HG03039 (cell line): ENCODE data around the gene KRT85.

Experiments used
- ATAC-seq: cut with Tn5 transposase; IDR thresholded peaks from one replicate; pipeline ENCODE4 v1.9.1; 2021; ENCODE audit warnings: mild to moderate bottlenecking, moderate library complexity; ENCODE audit not compliant: unreplicated experiment

The KRT85 gene

DNA sequence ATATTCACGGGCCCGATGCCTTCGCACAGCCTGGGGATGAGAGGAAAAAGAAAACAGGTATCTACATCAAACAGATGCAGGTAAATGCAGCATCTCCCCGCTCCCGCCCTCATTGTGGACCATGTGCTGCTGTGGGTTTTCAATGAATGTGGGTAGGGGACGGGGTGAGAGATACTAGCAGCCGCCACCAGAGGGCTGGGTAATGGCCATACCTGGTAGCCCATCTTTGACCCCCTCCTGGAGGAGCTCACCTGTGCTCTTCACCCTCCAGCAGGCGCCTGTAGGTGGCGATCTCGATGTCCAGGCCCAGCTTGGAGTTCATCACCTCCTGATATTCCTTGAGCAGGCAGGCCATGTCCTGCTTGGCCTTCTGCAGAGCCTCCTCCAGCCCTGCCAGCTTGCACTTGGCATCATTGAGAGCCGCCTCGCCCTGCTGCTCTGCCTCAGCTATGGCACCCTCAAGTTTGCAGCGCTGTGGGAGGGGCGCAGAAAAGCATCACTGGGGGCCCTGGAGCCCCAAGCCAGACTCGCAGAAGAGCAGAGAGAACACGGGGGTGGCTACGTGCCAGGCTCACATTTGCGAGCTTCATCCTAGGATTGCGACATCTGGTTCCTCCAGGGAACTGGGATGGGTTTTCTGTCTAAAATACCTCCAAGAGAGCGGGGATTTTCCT is 28.6 kb upstream of the KRT85 start:
- no peak for ATAC-seq

GRCh38 chr12:52394836-52395405 is 27.6 kb upstream of the KRT85 start:
- no peak for ATAC-seq

DNA sequence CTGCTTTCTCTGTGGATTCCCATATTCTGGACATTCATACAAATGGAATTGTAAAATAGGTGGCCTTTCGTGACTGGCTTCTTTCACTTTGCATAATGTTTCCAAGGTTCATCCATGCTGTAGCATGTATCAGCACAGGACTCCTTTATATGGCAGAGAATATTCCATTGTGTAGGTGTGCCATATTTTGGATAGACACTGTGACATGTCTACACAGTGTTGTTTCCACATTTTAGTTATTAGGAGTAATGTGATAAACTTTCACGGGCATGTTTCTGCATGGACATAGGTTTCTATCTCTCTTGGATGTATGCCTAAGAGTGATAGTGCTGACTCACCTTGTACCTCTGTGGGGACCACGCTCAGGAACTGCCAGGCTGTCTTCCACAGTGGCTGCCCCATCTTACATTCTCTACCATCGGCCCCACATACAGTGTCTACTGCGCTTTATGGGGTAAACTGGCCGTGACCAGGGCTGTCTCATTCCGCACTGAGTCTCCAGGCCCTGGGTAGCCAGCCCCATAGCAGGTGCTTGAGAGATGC is 25.3 kb upstream of the KRT85 start:
- ATAC-seq: no peak

- ATAC-seq: no peak
Observed at GRCh38 chr12:52391618-52392002, 24.3 kb upstream of the KRT85 start.

GRCh38 chr12:52390739-52391617 is 23.7 kb upstream of the KRT85 start:
- ATAC-seq: no peak

GRCh38 chr12:52389313-52390207 is 22.3 kb upstream of the KRT85 start:
- ATAC-seq: no peak

DNA sequence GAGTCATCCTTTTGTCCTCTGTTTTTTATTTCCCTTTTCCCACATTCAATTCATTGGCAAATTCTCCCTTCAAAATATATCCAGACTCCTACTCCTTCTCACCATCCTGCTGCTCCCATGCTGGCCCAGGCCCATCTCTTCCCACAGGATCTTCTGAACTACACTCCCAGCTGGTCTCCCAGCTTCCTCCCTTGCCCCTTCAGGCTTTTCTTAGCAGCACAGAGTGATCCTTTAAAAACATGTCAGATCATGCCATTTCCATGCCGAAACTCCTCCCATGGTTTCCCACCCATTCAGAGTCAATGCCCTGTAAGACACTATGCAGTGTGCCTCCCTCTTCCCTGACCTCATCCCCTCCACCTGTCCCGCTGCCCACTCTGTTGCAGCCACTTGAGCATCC is 20.6 kb upstream of the KRT85 start:
- ATAC-seq: no peak

DNA sequence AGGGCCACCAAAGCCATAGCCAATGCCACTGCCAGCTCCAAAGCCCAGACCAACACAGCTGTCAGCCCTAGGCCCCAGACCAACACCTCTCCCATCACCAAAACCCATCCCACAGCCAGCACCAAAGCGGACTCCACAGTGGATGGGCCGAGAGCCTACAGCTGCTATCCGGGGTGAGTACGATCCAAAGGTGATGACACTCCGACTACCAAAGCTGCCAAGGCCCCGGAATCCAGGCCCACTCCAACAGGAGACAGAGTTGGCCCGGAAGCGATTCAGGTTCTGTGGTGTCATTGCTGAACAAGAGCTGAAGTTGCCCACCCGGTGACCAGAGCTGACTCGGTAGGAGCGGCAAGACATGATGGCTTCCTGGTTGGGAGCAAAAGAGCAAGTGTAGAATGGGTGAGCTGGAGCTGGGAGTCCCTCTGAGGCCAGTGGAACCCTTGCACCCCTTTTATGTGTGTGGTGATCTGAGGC is 18.0 kb upstream of the KRT85 start, which contains the start of gene KRT84:
TSS of gene KRT84 (minus strand) at position 427 of the 477 bp plus-strand sequence. CDS start at position 360, 67 bp downstream.
- no peak for ATAC-seq

- no peak for ATAC-seq
Observed at GRCh38 chr12:52383331-52383730, 16.1 kb upstream of the KRT85 start.

DNA sequence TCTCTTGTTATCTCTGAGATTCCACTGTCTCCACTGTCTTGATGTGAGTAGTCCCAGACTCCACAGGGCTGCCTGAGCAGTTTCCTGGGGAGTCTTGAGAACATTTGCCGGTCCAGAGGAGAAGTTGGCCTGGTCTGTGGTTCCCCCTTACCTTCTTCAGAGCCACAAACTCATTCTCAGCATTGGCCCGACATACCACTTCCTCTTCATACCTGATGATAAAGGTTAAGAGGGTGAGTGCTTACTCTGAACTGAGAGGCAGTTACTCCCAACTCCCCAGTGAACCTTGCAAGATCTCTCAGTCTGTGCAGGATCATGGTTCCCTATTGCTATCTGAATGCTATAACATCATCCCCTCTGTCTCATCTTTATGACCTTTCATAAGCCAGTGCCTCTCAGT is 15.6 kb upstream of the KRT85 start:
- no peak for ATAC-seq

GRCh38 chr12:52381206-52381605 is 13.9 kb upstream of the KRT85 start:
- no peak for ATAC-seq

DNA sequence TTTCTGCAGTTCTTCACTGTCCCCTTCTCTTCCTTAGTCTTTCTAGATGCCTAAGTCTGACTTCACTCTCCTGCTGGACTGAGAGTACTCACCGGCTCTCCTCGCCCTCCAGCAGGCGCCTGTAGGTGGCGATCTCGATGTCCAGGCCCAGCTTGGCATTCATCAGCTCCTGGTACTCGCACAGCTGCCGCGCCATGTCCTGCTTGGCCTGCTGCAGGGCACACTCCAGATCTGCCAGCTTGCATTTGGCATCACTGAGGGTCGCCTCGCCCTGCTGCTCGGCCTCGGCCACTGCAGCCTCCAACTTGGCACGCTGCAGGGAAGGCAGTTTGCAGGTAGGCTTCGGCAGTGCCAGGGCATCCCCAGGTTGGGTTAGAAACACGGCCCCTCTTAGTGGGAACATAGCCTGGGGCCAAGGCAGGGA is 13.0 kb upstream of the KRT85 start:
- ATAC-seq: no peak

- ATAC-seq: no peak
Observed at GRCh38 chr12:52379536-52379935, 12.3 kb upstream of the KRT85 start.

DNA sequence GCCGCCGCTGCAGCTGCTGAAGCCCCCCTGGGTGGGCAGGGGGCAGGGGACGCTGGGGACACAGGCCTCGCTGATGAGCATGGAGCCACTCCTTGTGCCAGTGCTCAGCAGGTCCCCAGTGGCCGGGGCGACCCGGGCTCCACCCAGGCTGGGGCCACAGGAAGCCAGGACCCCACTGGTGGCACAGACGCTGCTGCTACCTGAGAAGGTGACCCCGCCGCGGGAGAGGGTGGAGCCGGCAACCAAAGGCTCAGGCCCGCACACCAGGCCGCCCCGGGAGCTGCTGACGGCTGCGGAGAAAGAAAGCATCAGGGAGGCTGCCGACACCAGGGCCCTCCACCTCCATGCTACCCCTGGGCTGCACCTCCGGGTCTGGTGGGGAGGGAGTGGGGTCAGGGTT is 10.8 kb upstream of the KRT85 start:
- no peak for ATAC-seq

DNA sequence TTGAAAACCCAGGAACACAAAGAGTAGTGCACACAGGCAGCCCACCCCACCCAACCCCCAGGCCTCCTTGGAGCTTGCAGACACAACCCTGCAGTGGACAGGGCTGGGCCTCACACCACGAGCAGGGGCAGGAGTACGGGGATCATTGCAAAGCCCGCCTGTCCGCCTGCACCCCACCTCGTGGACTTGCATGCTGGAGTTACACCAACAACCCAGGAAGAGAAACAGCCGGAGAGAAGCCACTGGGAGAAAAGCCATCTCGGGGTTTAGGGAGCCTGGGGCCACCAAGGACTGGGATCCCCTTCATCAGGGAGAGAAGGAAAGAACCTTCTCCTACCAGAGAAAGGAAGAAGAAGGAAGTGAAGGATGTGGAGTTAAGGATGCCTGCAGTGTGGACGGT is 10.0 kb upstream of the KRT85 start:
- no peak for ATAC-seq

DNA sequence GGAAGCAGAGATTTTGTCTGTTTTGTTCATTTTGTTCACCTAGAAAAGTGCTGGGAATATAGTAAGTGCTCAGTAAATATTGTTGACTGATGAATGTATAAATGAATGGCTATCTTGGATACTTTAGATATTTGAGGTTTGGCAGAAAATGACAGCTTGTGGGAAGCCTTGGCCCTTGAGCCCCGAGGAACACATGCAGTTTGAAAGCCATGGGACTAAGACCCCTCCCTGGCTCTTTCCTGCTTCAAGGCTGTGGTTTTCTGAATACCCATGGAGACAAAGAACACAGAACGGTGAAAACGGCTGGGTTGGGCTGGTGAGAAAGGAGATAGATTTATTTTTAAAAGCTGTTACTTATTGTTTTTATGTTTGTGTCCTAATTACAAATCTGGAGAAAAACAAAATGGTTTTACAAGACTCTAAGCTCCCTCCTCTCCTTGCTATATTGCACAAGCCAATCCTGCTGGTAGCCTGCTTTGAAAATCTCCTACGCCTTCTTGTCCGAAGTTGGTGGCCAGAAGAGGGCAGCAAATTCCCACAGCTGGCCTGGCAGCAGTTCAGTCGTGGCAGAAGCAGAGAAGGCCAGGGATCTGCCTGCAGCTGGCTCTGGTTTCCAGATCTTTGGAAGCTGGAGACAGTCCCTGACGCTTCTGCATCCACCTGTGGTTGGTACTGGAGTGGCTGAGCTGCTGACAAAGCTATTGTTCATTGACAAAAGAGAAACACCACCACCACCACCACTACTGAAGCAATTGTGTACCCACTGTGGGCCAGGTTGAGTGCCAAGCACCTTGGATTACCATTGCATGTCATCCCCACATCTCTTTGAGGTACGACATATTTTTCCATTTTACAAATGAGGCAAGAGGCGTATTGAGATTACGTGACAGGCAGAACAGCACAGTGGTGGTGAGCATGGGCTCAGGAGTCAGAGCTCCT is 5.2 kb upstream of the KRT85 start:
- ATAC-seq: no peak

DNA sequence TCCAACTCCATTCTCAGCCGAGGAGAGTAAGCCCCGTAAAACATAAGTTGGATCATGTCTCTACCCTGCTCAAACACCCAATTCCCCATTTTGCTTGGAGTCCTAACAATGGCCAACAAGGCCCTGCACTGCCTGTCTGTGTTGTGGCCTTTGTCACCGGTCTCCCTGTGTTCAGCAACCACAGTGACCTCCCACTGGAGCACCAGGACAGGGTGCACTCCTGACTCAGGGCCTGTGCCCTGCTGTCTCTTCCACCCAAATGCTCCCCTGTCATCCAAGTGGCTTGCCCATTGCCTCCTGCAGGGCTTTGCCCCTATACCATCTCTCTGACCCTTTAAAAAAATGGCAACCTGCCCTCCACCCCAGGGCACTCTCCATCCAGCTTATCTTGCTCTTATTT is 4.4 kb upstream of the KRT85 start:
- no peak for ATAC-seq

DNA sequence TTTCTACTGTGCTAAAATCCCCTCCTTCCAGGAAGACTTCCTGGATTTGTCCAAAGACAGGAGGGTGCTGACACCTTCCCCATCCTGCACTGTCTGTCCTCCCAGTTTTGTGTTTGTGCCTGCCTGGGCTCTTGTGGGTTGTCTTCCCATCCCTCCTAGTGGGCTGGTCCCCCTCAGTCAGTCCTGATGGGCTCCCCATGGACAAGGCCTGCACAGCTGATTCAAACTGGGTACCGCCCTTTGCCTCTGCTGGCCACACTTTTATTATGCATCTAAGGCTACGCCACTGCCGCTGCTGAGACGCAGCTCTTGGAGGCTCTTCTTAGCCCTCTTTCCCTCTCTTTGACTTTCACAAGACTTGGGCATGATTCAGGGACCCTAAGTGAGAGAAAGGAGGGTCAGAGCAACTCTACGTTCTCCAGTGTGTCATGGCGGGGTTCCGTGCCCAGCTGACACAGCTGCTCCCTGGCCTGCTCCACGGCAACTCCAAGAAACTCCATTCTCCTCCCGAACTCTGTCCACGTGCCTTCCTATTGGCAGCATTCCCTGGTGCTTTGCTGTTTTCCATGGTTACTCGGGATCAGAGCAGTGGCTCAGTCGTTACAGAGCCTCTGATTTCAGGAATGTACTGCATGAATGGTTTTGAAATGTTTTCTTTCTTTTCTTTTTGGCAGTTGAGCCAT is 3.8 kb upstream of the KRT85 start:
- no peak for ATAC-seq

DNA sequence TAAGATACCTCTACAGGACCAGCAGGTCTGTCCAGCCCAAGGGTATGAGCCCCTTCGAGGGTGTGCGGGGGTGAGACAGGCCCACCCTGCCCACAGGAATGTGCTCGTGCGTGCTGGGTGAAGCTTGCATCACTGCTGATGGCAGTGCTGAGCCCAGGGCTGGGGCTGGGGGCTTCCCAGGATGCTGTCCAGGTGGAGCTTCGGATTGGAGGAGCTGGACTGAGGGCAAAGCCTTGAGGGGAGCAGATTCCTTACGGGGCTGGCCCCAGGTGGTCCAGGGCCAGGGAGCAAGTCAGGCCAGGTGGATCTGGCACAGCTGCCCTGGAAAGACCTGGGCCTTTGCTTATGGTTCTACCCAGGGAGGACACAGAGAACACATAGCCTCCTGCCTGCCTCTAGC is 2.5 kb upstream of the KRT85 start:
- no peak for ATAC-seq
